GM18520 (cell line): ENCODE data around the gene KAT14.
"Not testable (repeated sequence)": the region's sequence is repeated elsewhere in the genome, so short reads cannot be mapped to it uniquely, and the experiment has no call there.

ENCODE experiments used
- ATAC-seq: cut with Tn5 transposase; IDR thresholded peaks from one replicate; pipeline ENCODE4 v1.9.1; 2021; ENCODE audit not compliant: unreplicated experiment

KAT14 gene

GRCh38 chr20:18156045-18156444 lies 18.4 kb downstream of the KAT14 start:
- no peak for ATAC-seq

GRCh38 chr20:18164356-18164755 lies 26.7 kb downstream of the KAT14 start:
- no peak for ATAC-seq

- no peak for ATAC-seq
Measured at GRCh38 chr20:18165553-18165952, 27.9 kb downstream of the KAT14 start.

- ATAC-seq, result no peak
Measured at GRCh38 chr20:18166241-18166881, 28.7 kb downstream of the KAT14 start.

- ATAC-seq, result no peak
Measured at GRCh38 chr20:18166950-18167349, 29.3 kb downstream of the KAT14 start.

GRCh38 chr20:18172379-18172778 lies 34.7 kb downstream of the KAT14 start:
- ATAC-seq, result no peak

- no peak for ATAC-seq
Measured at GRCh38 chr20:18174906-18175683, 37.4 kb downstream of the KAT14 start.

GRCh38 chr20:18176318-18176785 lies 38.7 kb downstream of the KAT14 start:
- ATAC-seq, result no peak

- ATAC-seq, result not testable (repeated sequence)
Measured at GRCh38 chr20:18180366-18180765, 42.7 kb downstream of the KAT14 start.

- no peak for ATAC-seq
Measured at GRCh38 chr20:18180815-18181214, 43.2 kb downstream of the KAT14 start.

- ATAC-seq, result no peak
Measured at GRCh38 chr20:18187020-18187419, 49.4 kb downstream of the KAT14 start.

GRCh38 chr20:18188434-18188833 lies 50.8 kb downstream of the KAT14 start:
- ATAC-seq, result no peak

GRCh38 chr20:18190338-18191233 lies 52.9 kb downstream of the KAT14 start:
- ATAC-seq, result no peak

GRCh38 chr20:18191306-18191705 lies 53.6 kb downstream of the KAT14 start:
- no peak for ATAC-seq

- ATAC-seq, result not testable (repeated sequence)
Measured at GRCh38 chr20:18194461-18194860, 56.8 kb downstream of the KAT14 start.

GRCh38 chr20:18195931-18196330 lies 58.3 kb downstream of the KAT14 start:
- no peak for ATAC-seq

- ATAC-seq, result no peak
Measured at GRCh38 chr20:18197382-18198070, 59.9 kb downstream of the KAT14 start.

- ATAC-seq, result no peak
Measured at GRCh38 chr20:18202966-18203365, 65.3 kb downstream of the KAT14 start.

- not testable (repeated sequence) for ATAC-seq
Measured at GRCh38 chr20:18203700-18204099, 66.0 kb downstream of the KAT14 start.

GRCh38 chr20:18213002-18213401 lies 75.3 kb downstream of the KAT14 start:
- no peak for ATAC-seq

- no peak for ATAC-seq
Measured at GRCh38 chr20:18215566-18215965, 77.9 kb downstream of the KAT14 start.
